GM18502 (cell line): ENCODE data around the gene DCLK1.

Experiments
- ATAC-seq: cut with Tn5 transposase; IDR thresholded peaks from one replicate; pipeline ENCODE4 v1.9.1; 2021; ENCODE audit warnings: mild to moderate bottlenecking; ENCODE audit not compliant: unreplicated experiment, poor library complexity

The DCLK1 gene

DNA sequence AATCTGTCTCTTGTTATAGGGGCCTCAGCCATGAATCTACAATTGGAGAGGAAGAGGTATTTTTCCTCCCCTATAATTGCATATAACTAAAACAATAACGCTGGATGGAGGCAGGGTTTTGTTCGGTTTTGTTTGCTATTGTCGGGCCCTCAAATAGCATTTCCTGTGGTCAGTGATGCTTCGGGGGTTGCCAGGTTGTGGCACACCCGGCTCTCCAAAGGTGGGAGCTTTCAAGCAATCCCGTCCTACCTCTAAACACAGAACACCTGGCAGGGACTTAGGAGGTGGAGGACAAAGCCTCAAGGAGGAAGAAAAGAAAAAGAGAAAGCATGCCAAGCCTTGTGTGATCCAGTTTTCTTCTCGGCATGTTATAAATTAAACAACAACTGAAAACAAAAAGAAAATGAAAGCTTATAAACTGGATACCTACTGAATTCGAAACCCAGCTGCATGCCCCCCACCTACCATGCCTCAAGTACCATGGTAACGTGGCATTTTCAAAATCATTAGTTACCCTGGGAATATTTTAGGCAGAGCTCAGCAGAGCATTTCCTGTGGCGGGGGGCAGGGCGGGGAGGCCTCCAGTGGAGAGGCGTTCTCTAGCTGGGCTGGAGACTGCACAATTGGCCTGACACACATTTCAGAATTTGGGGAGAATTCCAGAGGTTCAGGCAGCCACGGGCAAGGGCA lies 213.8 kb downstream of the DCLK1 start:
- peak; percentile 63 for ATAC-seq

DNA sequence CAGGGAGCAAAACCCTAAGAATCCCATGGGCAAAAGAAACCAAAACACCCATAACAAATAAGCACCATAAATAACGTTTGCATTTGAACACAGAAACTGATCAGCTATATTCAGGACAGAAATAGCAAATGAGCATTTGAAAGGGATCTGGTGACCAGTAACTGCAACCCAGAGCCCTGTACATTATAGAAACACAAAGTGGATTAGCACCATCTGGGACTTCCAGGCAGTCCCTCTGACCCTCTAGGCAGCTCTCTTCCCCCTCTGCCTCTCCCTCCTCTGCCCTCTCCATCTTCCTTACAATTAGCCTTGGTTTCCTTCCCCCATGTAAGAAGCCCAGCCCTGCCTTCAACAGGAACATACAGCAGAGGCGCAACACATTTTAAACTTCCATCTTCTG lies 215.0 kb downstream of the DCLK1 start:
- no peak for ATAC-seq

DNA sequence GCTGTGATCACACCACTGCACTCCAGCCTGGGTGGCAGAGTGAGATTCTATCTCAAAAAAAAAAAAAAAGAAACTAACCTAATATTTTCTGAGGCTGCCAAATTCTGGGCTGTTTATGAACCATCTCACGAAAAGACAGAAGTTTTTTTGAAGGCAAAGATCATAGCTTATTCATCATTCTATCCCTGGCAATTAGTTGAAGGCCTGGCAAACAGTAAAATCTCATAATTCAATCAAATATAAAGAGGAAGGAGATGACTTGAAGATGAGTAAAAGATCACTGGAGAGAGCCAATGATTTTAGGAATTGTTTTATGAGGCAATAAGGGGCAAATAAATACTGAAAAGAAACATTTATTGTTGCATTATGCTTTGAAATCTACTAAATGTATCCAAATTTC lies 216.5 kb downstream of the DCLK1 start:
- ATAC-seq, result no peak

DNA sequence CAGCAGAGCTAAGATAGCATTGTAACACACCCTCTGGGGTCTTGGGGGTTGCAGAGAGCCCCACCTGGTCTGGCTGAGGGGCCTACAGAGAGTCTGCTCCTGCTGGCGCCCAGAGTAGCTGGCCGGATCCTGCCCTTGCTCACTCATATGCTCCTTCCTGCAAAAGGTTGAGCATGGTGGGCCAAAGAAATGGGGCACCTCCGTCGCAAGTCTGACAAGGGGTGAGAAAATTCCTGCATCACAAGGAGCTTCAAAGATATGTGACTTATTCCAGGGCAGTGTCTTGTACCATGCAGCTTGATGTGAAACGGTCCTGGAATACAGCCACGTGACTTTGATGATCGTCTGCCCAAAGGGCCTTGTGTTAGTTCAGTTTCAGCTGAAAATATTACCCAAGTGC lies 218.3 kb downstream of the DCLK1 start:
- no peak for ATAC-seq

DNA sequence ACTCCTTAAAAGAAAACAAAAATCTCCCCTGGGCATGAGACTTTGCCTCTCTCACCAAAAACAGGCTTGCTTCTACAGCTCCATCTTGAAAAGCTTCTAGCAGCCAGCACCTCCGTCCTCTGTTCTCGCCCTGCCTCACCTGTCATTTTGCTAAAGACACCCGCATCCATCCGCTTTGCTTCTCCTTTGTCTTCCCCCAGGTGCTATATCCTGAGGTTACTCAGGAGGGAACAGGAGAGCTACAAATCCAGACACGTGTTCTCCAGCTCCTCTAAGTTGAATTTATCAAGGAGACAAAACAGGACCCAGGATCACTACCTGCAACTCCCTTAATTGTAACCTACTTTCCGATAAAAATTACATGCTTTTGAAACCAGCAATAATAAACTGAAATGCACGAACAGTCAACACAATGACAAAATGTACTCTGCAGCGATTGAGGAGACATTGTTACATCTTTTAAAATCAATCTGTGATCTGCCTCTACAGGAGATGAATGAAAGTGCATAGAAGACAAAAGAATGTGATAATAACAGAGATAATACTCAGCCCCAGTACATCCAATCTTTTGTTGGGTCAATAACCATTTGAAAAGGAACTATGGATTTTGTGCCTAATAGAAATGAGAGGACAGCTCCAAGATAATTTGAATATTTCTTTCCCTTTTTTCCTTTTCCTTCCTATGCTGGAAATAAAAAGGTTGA lies 221.2 kb downstream of the DCLK1 start:
- ATAC-seq, result no peak

DNA sequence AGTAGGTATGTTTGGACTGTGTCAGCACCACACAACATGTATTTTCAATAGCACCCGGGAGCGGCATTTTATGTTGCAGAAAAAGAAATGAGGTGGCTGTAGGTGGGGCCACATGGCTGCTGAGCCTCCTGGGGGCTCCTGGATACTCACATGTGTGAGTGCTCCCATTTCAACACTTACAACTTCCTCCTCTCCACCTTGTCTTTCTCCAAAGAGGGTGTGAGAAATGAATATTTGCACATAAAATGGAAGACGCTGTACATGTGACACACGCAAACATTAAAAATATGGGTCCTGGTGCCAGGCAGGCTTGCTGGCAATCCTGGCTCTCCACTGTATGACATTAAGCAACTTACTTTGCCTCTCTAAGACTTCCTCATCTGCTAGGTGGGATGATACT lies 222.1 kb downstream of the DCLK1 start:
- no peak for ATAC-seq

DNA sequence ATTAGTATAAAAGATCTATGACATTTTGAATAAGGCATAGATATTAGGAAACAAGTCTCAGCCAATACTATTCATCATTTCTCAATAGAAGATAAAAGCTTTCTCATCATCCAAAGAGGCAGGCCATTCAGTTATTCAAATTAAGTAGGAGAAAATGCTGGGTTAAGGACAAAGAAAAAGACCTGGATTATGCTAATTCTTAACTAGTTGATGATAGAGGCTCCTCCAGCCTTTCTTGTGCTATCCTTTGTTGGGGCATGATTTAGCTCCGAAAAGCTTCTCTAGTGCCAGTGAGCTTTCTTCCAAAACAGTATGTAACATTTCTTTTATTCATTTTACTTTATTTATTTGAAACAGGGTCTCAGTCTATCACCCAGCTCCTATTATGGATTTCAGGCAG lies 223.0 kb downstream of the DCLK1 start:
- ATAC-seq, result no peak

DNA sequence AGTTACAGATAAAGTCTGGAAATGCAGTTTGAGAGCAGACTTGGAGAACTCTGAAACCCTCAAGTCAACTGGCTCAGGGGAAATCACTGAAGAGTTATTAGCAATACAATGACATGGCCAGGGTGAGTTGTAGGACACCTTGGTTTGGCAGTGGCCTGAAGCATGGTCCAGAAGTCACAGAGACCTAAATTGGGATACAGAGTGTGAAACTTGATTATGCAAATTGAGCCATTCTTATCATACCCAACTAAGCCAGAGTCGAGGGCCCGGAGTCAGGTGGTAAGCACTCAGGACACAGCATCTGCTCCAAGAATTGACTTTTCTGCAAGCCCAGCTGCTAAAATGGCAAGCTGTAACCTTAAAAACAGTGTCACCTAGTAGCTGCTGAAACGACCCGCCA lies 224.5 kb downstream of the DCLK1 start:
- no peak for ATAC-seq

DNA sequence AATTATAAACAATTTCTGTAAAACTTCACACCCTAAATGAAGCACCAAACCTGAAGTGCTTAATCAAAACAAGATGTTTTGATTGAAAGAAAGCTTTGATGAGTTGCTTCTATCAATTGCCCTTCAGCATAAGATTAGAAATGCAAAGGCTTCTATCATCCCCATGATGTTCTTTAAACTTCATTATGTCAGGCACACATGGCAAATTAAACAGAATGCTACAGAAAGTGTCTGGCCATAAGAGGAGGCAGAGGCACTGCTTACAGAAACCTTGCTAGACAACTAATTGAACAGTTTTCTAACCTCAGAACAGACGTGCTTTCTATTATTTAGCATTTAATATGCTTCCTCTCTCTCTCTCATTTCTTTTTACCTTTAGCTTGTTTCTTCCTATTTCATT lies 228.1 kb downstream of the DCLK1 start:
- ATAC-seq, result no peak

DNA sequence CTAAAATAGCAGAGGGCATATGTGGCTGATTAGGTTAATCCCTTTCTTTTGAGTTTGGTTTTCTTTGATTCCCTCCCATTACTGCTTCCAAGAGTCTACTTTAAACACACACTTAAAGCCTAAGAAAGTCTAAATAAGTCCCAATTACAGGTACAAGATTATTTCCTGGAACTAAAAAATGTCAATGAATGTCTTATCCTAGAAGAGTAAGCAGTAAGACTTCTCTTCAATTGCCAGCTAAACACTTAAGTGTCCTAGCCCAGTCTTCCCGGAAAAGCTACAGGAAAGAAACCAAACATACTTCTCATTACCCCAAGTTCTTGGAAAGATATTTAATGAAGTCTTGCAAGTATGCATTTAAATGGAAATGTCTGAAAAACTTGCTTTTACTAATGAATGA lies 233.1 kb downstream of the DCLK1 start:
- ATAC-seq, result no peak

DNA sequence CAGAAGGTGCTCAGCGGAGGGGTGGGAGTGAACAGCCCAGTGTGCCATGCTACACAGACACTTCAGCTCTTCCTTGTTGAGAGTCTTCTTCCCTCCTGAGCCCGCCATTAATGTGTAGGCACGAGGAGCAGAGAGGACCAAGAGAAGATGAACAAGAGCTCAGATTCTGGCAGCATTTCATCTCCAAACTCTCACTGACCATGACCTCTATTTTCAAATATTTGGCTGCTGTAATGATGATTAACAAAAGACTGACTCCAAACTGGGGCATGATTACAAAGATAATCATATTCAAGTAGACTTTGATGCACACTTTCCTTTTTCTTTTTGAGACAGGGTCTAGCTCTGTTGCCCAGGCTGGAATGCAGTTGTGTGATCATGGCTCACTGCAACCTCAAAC lies 236.5 kb downstream of the DCLK1 start:
- no peak for ATAC-seq

DNA sequence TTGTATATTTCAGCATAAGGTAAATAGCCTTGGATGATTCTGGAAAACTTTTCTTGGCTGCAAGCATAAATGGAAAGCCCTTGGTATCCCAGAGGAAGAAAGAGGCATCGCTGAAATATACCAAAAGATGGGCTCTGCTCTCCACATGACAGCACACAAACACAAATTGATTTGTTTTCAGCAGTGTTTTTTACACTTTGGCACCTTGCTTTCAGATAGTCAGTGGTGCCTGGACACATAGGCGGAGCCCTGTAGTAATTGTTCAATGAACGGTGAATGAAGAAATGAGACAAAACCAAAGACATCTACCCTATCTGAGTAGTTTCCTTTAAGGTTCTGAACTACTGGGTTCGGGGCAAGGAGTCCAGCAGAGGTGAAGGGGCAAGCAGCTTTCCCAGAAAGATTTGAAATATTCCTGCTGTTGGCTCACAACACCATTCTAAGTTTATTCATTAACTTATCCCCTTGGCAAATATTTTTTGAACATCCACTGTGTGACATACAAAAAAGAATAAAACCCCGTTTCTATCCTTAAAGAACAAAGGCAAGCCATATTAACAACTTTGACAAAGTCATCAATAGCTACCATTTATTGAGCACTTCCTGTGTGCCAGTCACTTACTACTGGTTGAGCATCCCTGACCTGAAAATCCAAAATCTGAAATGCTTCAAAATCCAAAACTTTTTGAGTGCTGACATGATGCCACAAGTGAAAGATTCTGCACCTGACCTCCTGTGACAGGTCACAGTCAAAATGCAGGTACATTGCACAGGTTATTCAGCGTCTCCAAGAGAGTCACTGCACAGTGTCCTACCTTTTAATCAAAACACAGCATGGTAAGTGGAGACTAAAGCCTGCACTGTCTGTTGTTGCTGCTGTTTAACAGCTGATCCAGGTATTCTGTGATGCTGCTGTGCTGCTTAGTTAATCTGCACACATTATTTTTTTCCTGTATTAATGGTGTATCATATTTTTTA lies 238.1 kb downstream of the DCLK1 start:
- ATAC-seq, result no peak

DNA sequence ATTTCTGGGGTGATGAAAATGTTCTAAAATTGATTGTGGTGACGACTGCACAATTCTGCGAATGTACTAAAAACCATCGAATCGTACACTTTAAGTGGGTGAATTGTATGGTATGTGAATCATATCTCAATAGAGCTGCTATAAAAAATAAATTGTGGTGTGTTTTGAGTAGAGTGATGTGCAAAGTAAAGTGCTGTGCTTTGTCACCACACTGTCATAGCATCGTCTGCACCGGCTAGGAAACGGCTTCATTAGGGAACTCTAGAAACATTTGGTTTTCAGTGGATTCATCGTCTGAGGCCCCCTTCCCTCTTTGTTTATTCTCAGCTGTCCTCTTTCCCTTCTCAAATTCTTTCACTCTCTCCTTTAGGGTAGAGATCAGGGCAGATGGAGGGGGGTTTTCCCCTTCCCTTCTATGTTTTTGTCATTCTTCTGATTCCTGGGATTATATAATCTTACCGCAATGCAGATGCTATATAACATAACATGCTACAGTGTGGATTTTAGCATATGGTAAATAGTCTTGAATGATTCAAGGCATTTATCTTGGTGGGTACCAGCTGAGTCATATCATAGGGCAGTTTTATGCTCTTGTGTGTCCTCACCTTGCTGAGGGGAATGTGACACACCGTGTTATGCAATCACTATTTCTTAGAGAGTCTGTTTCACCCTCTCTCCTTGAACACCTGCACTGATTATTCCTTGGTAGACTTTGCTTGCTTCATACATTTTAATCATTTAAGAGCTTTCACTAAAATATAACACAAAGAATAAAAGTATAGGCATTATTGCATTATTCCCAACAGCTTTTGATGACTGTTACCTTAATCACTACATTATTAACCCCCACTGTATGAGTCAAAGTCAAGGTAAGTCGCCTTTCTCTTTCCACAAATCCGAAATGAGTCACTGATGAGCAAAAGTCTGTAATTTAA lies 239.4 kb downstream of the DCLK1 start:
- ATAC-seq, result no peak

DNA sequence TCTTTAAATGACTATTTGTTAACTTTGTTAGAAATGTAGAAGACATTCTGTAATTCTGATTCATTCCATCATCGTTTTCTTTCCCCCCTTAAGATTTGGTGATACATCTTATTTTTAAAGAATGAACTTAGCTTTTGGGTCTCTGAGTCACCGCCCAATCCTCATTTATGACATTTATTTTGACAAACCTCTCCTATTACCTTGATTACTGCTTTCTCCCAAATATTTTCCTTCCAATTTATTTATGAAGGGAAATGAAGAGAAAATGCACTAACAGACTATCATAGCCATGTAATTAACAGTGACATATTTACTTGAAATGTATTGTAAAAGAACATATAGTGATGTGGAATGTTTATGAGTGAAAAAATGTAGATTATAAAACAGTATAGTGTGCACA lies 241.6 kb downstream of the DCLK1 start:
- no peak for ATAC-seq

DNA sequence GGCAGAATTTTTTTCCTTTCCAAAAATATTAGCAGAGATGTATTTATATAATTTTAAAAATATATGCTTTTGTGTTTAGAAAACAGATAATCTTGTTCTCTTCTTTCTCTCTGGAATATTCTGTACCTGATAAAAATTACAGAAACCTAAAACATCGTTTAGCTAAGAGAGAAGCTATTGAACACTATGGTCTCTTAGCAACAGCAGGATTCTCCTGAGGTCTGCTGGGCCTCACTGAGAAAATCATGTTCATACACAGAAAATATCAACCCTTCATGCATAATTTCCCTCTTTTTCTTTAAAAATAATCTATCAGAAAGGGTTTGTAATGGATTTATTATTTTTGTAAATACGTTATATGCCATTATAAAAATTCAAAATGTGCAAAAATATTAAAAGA lies 242.2 kb downstream of the DCLK1 start:
- ATAC-seq, result no peak

DNA sequence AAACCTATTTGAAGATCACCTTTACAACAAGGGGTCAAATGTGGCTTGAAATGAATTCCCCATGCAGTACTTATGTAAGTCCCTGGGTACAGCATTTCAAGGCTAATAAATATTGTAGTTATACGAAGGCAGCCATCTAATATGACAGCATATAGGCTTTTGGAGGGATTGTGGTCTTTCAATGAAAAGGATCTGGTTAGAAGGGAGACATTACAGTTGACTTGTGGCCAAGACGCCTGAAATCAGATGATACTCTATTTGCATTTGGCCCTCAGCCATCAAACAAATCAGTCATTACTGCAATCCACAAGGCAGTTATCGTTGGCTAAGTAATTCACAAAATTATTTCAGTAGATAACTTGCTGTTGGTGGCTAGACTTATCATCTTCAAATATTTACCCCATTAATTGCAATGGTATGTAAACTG lies 242.7 kb downstream of the DCLK1 start:
- ATAC-seq, result no peak

DNA sequence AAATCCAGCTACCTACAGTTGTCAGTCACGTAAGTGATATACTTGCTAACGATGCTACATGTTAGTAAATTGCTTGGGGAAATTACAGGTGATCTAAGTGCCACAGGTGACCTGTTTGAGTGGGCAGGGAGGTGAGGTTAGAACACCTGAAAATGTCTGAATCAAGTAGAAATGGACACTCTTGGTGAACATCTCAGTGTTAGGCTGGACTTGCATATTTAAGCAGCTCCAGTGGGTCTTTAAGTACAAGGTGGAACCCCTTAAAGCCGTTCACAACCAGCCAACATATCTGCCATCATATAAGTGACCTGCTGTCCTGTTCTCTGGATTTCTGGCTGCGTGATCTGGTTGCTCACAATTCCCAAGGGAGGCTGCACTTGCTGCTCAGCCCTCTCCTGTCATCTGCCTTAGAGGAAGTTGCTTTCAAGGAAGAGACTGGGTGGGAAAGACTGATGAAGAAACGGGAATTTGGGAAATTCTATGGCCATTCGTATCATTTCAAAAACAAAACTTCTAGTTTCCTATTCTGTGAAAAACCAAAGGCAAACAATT lies 244.0 kb downstream of the DCLK1 start:
- ATAC-seq, result no peak

DNA sequence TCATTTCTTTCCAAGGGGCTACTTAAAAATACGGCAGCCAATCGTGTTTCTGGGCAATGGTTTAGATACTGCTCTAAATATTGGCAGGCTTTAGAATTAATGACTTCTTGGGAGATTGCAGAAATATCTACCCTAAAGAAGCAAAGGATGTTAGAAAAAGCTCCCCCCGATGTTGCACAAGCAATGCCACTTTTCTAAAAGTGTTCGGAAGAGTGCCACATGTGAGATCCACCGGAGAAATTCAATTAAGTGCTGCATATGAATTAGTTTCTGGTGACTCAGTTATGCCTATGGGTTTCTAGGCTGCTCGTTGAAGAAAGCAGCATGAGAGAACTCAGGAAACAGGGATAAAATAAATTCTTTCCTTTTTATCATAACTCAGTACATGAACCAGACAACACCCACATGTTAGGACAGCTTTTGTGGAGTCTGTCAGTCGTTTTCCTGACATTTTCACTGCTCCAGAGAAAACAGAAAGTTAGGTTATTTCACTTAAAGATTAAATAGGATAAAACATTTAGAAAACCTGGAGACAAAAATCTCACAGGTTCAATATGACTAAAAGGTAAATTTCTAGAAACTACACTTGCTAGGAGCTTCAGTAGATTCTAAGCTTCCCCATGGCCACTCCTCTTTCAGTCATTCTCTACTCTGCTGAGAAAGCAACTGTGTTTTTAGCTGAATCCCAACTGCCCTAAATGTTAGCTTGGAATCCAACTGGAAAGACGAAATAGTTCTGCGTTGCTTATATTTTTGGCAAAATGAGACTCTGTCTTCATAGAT lies 244.7 kb downstream of the DCLK1 start:
- ATAC-seq, result no peak

DNA sequence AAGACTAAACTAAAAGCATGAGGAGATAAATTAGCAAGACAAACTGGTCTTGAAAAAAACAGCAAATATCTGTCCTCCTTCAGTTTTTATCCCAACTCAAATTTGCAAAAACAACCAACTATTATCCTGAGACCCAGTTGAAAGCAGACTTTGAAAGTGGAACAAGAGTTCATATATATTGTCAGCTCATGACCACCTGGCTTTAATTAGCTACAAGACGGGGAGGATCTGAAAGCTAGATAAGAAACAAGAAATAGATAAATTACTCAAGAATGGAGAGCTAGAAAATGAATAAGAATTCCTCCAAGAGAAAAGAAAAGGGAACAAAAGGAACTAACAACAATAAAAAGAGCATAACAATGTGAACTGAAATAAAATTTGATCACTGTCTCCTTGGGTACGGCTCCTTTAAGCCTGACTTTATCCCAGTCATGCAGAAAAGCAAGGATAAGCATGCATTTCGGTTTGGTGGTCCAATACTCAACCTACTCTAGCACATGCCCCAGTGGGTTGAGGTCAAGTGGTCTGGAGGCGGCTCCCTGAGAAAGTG lies 246.9 kb downstream of the DCLK1 start:
- no peak for ATAC-seq
